NCI-H524 treated with DMSO at 0.1 percent for 48 hours (cell line): ENCODE measurements around the gene TRIL.

Source experiments
- DNase-seq: peaks from one replicate; lab custom pipeline; 2025; lab: John Stamatoyannopoulos, UW

The TRIL gene

DNA sequence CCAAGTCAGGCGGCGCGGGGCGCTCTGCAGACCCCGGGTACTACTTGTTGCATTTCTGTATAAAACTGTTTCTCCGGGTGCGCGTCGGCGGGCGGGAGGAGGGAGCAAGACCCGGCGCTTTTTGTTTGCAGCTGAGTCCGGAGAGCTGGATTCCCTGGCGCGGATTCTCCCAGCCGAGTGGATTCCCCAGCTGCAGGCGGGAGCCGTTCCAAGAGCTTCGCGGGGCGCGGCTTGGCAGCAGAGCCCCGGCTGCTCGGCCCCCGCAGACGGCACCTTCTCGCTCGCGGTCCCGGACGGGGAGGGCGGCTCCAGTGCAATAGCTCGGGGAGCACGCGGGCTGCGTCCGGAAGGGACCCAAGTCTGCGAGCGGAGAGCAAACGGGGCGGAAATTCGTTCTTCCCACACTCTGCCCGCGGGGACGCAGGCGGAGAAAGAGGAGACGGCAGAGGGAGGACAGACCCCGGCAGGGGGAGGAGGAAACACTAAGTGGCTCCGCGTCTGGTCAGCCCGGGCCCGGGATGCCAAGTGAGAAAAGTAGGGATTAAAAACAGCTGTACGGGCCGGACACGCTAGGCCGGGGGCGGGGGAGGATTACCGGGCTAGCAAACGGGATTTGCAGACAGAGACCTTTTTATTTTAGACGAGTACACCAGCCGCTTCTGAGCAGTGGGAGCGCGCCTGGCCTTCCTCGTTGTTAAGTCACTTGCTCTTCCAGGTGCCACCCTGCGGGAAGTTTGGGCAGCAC lies at the start of gene TRIL:
Gene TRIL, minus strand, starts transcription at position 96 of the 745 bp plus-strand sequence. CDS start 284 bp downstream, outside the sequence.
- peak; percentile 65 for DNase-seq

DNA sequence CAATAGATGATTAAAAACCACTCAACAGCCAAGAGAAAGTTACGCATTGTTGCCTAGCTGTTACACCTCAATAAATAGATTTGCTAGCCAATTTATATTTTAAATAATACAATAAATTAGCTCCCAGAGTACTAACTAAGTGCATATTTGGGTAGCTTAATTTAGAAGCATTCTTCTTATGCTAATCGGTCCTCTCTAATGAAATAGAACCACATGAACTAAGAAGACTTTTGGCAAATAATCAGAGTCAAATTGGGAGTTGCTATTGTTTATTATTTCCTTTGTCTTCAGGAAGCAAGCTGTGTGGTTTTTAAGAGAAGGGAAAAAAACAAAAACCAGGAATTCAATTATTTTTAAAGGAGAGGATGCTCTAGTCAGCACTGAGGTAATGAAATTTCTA lies 49.0 kb upstream of the TRIL start:
- DNase-seq: no peak

DNA sequence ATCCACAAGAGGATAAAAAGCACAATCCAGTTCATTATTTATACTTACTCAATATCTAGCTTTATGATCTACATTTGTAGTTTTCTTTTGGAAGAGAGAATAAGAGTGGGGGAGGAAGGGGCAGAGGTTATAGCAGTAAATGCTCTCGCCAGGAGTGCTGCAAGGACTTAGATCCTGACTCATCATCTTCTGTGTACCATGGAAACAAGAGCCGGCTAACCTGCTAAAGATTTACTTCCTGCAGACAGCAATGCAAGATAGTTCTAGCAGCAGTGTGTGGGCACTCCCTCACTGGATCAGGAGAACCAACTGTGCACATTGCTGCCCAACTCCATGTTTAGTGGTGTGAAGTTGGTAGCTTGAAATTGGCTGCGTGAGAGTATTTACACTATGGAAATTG lies 47.7 kb upstream of the TRIL start:
- no peak for DNase-seq

DNA sequence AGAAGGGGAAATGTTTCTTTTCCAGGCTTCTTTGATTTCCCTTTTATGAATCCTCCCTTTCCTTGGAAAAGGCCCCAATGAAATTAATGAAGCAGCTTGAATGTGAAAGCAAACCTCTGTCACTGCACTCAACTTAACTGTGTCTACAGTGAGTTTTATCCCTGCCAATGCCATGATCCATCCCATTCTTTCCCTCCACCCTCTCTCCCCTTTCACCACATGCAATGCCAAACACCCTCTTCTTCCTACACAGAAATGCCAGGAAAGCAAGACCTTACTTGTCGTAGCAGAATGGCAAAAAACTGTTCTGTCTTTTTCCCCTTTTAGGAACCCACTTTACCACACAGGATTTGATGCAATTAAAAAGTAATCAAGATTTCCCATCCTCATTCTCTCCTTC lies 47.3 kb upstream of the TRIL start:
- no peak for DNase-seq

- no peak for DNase-seq
These were observed 45.6 kb upstream of the TRIL start for GRCh38 chr7:29003703-29004102.

GRCh38 chr7:29000717-29001076 lies 42.6 kb upstream of the TRIL start:
- no peak for DNase-seq

GRCh38 chr7:28999895-29000716 lies 42.0 kb upstream of the TRIL start:
- no peak for DNase-seq

GRCh38 chr7:28999427-28999826 lies 41.3 kb upstream of the TRIL start:
- no peak for DNase-seq

- DNase-seq: no peak
These were observed 40.0 kb upstream of the TRIL start for GRCh38 chr7:28998105-28998504.

- DNase-seq: no peak
These were observed 38.7 kb upstream of the TRIL start for GRCh38 chr7:28996836-28997235.

DNA sequence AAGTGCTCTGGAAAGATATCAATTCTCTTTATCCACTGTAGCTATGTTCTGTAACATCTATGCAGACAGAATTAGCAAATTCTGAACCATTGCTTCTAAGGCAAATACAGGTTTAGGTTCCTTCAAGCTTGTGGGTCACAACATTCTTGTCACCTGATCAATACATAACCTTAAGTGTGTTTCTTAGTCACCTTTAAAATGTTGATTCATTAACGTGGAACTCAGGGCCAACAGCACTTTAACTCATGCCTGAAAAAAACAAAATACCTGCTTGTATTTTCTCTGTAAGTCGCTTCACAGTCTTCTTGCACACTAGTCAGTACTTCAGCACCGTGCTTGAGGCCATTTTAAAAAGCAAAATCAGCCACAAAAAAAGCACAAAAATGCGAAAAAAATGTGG lies 35.2 kb upstream of the TRIL start:
- no peak for DNase-seq

- no peak for DNase-seq
These were observed 34.7 kb upstream of the TRIL start for GRCh38 chr7:28992798-28993197.

- no peak for DNase-seq
These were observed 32.2 kb upstream of the TRIL start for GRCh38 chr7:28990200-28990960.

DNA sequence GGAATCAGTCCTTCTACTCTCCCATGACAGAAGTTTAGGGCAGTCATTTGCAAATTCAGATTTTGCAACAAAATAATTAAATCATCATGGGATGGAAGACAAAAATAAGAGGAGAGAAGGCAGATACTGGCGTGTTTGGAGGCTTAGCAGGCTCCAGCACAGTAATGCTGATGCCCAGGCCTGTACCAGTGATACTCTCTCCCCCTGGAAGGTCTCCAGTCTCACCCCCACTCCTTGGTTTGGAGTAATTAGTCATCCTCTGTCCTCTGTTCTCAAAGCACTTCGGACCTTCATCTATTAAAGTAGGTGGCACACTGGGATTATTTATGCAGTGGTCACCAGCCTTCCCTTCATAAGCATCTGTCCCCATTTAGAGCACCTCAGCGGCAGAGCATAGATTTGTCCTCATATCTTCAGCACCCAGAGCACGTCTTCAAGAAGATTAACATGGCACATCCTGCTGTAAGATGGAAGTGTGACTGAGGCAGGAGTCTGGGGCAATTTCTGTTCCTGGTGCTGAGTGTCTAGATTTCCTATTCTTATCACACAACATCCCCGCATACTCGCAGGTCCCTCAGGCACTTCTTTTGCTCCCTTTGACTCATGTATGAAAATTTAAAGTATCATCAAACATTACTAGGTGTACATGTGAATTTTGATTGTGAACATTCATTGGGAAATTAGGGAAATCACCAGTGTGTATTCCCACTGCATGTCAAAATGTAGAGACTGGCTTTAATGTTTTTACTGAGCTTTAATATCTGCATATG lies 31.3 kb upstream of the TRIL start:
- no peak for DNase-seq

GRCh38 chr7:28988810-28989209 lies 30.7 kb upstream of the TRIL start:
- DNase-seq: no peak

DNA sequence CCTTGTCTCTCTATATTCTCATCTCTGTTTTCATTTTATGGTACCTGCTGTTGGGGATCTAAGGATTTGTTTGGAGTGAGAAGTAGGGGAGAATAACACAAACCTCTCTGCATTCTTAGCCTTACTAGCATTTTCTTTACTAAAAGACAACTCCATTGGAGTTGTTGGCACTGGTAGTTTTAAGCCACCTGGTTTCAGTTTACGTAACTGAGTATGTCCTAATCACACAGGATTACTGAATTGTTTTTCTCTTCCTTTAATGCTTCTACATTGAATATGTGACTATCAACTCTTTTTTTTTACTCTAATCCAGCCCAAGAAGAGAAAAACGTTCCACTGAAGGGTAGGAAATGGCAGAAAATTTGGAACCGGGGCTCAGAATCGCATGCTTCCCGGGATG lies 30.0 kb upstream of the TRIL start:
- DNase-seq: no peak

GRCh38 chr7:28986765-28987110 lies 28.6 kb upstream of the TRIL start:
- DNase-seq: no peak

GRCh38 chr7:28986028-28986764 lies 28.1 kb upstream of the TRIL start:
- no peak for DNase-seq

- no peak for DNase-seq
These were observed 26.5 kb upstream of the TRIL start for GRCh38 chr7:28984631-28985030.

DNA sequence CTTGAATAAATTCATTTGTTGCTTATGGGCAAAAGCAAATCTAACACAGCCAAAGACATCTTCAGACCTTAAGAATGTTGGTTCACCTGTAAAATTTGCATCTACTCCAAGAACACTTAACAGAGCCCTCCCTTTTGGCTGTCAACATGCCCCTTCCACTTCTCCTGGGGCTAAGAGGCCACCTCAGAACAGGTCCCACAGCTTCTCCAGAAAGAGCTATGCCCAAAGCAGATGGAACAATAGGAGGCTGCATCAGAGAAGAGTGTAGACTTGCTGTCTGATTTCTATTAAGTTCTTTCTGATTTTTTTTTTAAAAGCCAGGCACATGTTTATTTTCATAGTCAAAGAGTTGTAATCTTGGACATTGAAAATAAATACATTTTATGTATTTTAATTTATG lies 26.1 kb upstream of the TRIL start:
- no peak for DNase-seq

GRCh38 chr7:28983396-28984190 lies 25.5 kb upstream of the TRIL start:
- DNase-seq: no peak
